GM21515 (cell line): Measurements from ENCODE around the gene SIT1.

Source experiments
- ATAC-seq: cut with Tn5 transposase; IDR thresholded peaks from one replicate; pipeline ENCODE4 v1.9.1; 2021; ENCODE audit not compliant: unreplicated experiment

Gene SIT1

DNA sequence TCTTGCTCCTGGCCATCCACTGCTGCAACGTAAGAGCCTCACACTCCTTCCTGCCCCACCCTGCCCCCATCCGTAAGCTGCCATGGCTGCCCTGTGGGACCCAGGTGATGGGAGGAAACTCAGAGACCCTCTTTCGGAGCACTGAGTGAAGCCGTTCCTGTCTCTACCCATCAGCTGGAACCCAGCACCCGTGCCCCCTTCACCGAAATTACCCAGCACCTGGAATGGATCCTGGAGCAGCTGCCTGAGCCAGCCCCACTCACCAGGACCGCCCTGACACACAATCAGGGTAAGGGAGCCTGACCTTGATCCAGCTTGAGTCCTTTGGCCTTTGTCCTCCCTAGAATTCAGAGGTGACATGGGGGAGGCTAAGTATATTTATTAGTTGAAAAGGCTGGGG is 42.5 kb downstream of the SIT1 start:
- no peak for ATAC-seq

- ATAC-seq, result no peak
These were observed 44.0 kb downstream of the SIT1 start for GRCh38 chr9:35606726-35607125.

GRCh38 chr9:35606138-35606504 is 44.6 kb downstream of the SIT1 start:
- ATAC-seq, result no peak

GRCh38 chr9:35605351-35606137 is 45.2 kb downstream of the SIT1 start:
- peak; percentile 13 for ATAC-seq

GRCh38 chr9:35604578-35605350 is 46.0 kb downstream of the SIT1 start, which contains the start of gene TESK1:
TESK1 (plus strand) TSS chr9:35605262; CDS start chr9:35605620, 358 bp downstream.
- ATAC-seq, result peak; percentile 43

DNA sequence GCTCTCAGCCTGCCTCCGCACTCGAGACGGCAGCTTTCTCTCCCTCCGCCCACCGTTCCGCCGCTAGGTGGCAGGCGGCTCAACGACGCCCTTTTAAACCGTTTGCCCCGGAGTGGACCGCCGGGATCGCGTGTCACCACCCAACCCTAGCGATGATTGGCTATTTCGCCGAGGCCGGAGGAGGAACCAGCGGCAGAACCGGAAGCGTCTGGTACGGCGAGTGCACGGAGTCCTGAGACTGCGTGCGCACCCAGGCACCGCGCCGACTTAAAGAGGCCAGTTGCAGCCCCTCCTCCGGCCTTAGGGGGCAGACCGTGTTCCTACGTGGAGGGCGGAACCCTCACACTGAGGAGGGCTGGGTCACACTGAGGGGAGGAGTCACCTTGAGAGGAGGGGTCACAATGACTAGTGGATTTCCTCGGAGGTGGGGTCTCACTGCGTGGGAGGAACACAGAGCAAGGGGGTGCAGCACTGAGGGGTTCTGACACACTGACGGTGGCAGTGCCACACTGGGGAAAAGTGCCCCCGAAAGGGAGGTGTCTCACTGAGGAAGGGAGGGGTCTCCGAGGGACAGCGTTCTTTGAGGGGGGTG is 46.6 kb downstream of the SIT1 start:
- ATAC-seq, result peak; percentile 76

- no peak for ATAC-seq
These were observed 47.2 kb downstream of the SIT1 start for GRCh38 chr9:35603506-35603985.

DNA sequence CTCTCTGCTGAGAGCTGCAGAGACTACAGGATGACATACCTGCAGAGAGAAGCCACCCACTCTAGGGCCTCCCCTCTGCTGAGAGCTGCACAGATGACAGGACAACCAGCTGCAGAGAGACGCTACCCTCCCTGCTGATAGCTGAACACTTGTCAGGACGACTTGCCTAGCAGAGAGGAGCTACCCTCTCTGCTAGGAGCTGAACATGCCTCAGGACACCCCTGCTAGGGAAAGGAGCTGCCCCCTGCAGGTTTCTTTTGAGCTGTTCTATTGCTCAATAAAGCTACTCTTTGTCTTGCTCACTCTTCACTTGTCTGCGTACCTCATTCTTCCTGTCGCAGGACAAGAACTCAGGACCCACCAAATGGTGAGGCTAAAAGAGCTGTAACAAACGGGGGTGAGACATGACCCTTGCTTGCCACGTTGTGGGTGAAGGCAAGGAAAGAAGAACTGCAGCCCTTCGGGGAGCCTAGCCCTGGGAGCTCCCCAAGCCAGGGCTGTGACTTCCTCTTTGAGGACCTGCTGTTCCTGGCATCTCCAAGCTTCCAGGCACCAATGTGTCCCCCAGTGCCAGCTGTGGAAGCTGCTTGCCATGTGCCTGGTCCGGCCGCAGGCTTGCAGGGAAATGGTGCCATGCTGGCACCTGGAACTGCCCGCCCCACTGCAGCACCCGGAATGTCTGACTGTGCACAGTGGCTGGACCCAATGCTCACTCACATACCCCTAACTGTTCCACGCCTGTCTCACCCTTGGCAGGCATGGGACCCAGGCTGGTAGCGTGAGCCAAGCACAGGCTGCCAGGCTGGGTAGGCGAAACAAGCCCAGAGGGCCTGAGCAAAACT is 50.7 kb downstream of the SIT1 start:
- no peak for ATAC-seq
